ENCODE data around the gene POLR2J3.
"Not testable (repeated sequence)": the region's sequence is repeated elsewhere in the genome, so short reads cannot be mapped to it uniquely, and the experiment has no call there.

The POLR2J3 gene

GRCh38 chr7:102542083-102542482, 30.3 kb downstream of the POLR2J3 start:
- H3K9me3 ChIP-seq (ENCODE audit: control insufficient read depth, insufficient read depth, low read length); H3K36me3 ChIP-seq (ENCODE audit: control insufficient read depth, insufficient read depth, low read length); H3K4me1 ChIP-seq (ENCODE audit: control insufficient read depth, insufficient read depth, low read length); H3K9ac ChIP-seq (ENCODE audit: low read depth, low read length); H3K4me3 ChIP-seq (ENCODE audit: low read depth, low read length); H3K27me3 ChIP-seq (ENCODE audit: control insufficient read depth, insufficient read depth, low read length); H3K27ac ChIP-seq (ENCODE audit: low read depth, low read length): not testable (repeated sequence)

GRCh38 chr7:102540604-102541003, 31.8 kb downstream of the POLR2J3 start:
- H3K36me3 ChIP-seq (ENCODE audit: control insufficient read depth, insufficient read depth, low read length); H3K4me1 ChIP-seq (ENCODE audit: control insufficient read depth, insufficient read depth, low read length); H3K27ac ChIP-seq (ENCODE audit: low read depth, low read length); H3K4me3 ChIP-seq (ENCODE audit: low read depth, low read length); H3K9me3 ChIP-seq (ENCODE audit: control insufficient read depth, insufficient read depth, low read length); H3K9ac ChIP-seq (ENCODE audit: low read depth, low read length); H3K27me3 ChIP-seq (ENCODE audit: control insufficient read depth, insufficient read depth, low read length): not testable (repeated sequence)

GRCh38 chr7:102535062-102535615, 37.2 kb downstream of the POLR2J3 start:
- H3K27ac ChIP-seq (ENCODE audit: low read depth, low read length), result not testable (repeated sequence)

GRCh38 chr7:102532127-102532526, 40.3 kb downstream of the POLR2J3 start:
- not testable (repeated sequence) for H3K9me3 ChIP-seq (ENCODE audit: control insufficient read depth, insufficient read depth, low read length); H3K4me3 ChIP-seq (ENCODE audit: low read depth, low read length); H3K9ac ChIP-seq (ENCODE audit: low read depth, low read length); H3K27me3 ChIP-seq (ENCODE audit: control insufficient read depth, insufficient read depth, low read length); H3K36me3 ChIP-seq (ENCODE audit: control insufficient read depth, insufficient read depth, low read length); H3K4me1 ChIP-seq (ENCODE audit: control insufficient read depth, insufficient read depth, low read length); H3K27ac ChIP-seq (ENCODE audit: low read depth, low read length)

More at GRCh38 chr7:102535062-102535615, 37.2 kb downstream of the POLR2J3 start:
- H3K4me3 ChIP-seq (ENCODE audit: low read depth, low read length); H3K36me3 ChIP-seq (ENCODE audit: control insufficient read depth, insufficient read depth, low read length); H3K9me3 ChIP-seq (ENCODE audit: control insufficient read depth, insufficient read depth, low read length); H3K9ac ChIP-seq (ENCODE audit: low read depth, low read length); H3K4me1 ChIP-seq (ENCODE audit: control insufficient read depth, insufficient read depth, low read length); H3K27me3 ChIP-seq (ENCODE audit: control insufficient read depth, insufficient read depth, low read length): not testable (repeated sequence)

GRCh38 chr7:102531583-102531982, 40.8 kb downstream of the POLR2J3 start:
- not testable (repeated sequence) for H3K4me1 ChIP-seq (ENCODE audit: control insufficient read depth, insufficient read depth, low read length); H3K9me3 ChIP-seq (ENCODE audit: control insufficient read depth, insufficient read depth, low read length); H3K4me3 ChIP-seq (ENCODE audit: low read depth, low read length); H3K27me3 ChIP-seq (ENCODE audit: control insufficient read depth, insufficient read depth, low read length); H3K9ac ChIP-seq (ENCODE audit: low read depth, low read length); H3K36me3 ChIP-seq (ENCODE audit: control insufficient read depth, insufficient read depth, low read length); H3K27ac ChIP-seq (ENCODE audit: low read depth, low read length)

- H3K36me3 ChIP-seq (ENCODE audit: control insufficient read depth, insufficient read depth, low read length); H3K4me3 ChIP-seq (ENCODE audit: low read depth, low read length): not testable (repeated sequence)
Measured at GRCh38 chr7:102527822-102528793, 44.3 kb downstream of the POLR2J3 start.

GRCh38 chr7:102527182-102527581, 45.2 kb downstream of the POLR2J3 start:
- not testable (repeated sequence) for H3K27ac ChIP-seq (ENCODE audit: low read depth, low read length); H3K36me3 ChIP-seq (ENCODE audit: control insufficient read depth, insufficient read depth, low read length); H3K27me3 ChIP-seq (ENCODE audit: control insufficient read depth, insufficient read depth, low read length); H3K4me1 ChIP-seq (ENCODE audit: control insufficient read depth, insufficient read depth, low read length); H3K9me3 ChIP-seq (ENCODE audit: control insufficient read depth, insufficient read depth, low read length); H3K9ac ChIP-seq (ENCODE audit: low read depth, low read length); H3K4me3 ChIP-seq (ENCODE audit: low read depth, low read length)

More at GRCh38 chr7:102527822-102528793, 44.3 kb downstream of the POLR2J3 start:
- H3K27ac ChIP-seq (ENCODE audit: low read depth, low read length); H3K9ac ChIP-seq (ENCODE audit: low read depth, low read length); H3K27me3 ChIP-seq (ENCODE audit: control insufficient read depth, insufficient read depth, low read length); H3K9me3 ChIP-seq (ENCODE audit: control insufficient read depth, insufficient read depth, low read length); H3K4me1 ChIP-seq (ENCODE audit: control insufficient read depth, insufficient read depth, low read length): not testable (repeated sequence)

GRCh38 chr7:102524803-102525202, 47.6 kb downstream of the POLR2J3 start:
- not testable (repeated sequence) for H3K27me3 ChIP-seq (ENCODE audit: control insufficient read depth, insufficient read depth, low read length); H3K9ac ChIP-seq (ENCODE audit: low read depth, low read length); H3K4me1 ChIP-seq (ENCODE audit: control insufficient read depth, insufficient read depth, low read length); H3K9me3 ChIP-seq (ENCODE audit: control insufficient read depth, insufficient read depth, low read length); H3K36me3 ChIP-seq (ENCODE audit: control insufficient read depth, insufficient read depth, low read length); H3K27ac ChIP-seq (ENCODE audit: low read depth, low read length); H3K4me3 ChIP-seq (ENCODE audit: low read depth, low read length)

GRCh38 chr7:102520797-102521196, 51.6 kb downstream of the POLR2J3 start:
- H3K27ac ChIP-seq (ENCODE audit: low read depth, low read length); H3K36me3 ChIP-seq (ENCODE audit: control insufficient read depth, insufficient read depth, low read length); H3K4me3 ChIP-seq (ENCODE audit: low read depth, low read length); H3K4me1 ChIP-seq (ENCODE audit: control insufficient read depth, insufficient read depth, low read length); H3K27me3 ChIP-seq (ENCODE audit: control insufficient read depth, insufficient read depth, low read length); H3K9me3 ChIP-seq (ENCODE audit: control insufficient read depth, insufficient read depth, low read length); H3K9ac ChIP-seq (ENCODE audit: low read depth, low read length): not testable (repeated sequence)

- H3K4me3 ChIP-seq (ENCODE audit: low read depth, low read length); H3K9ac ChIP-seq (ENCODE audit: low read depth, low read length); H3K27ac ChIP-seq (ENCODE audit: low read depth, low read length); H3K9me3 ChIP-seq (ENCODE audit: control insufficient read depth, insufficient read depth, low read length); H3K4me1 ChIP-seq (ENCODE audit: control insufficient read depth, insufficient read depth, low read length); H3K36me3 ChIP-seq (ENCODE audit: control insufficient read depth, insufficient read depth, low read length); H3K27me3 ChIP-seq (ENCODE audit: control insufficient read depth, insufficient read depth, low read length): not testable (repeated sequence)
Measured at GRCh38 chr7:102517550-102518147, 54.7 kb downstream of the POLR2J3 start, which contains the start of gene RASA4B. Gene RASA4B (minus strand): TSS chr7:102517777. CDS start chr7:102517710, 67 bp downstream.

Data from HUES48 (cell line).